SK-N-SH treated with all-trans-retinoic acid at 6 μM for 48 hours (cell line): ENCODE data around the gene SEMA4D.

Source experiments
- ATAC-seq: fragments of 200-7000 bp; cut with Tn5 transposase; 3 replicates; pipeline ENCODE4 v1.9.1; 2020; ENCODE audit warnings: mild to moderate bottlenecking, moderate library complexity
- ARNTL ChIP-seq: fragments of 450-650 bp; formaldehyde crosslinking; IDR thresholded peaks from 2 replicates; pipeline ENCODE4 v1.5.0; 2020; ENCODE audit warnings: low read depth, mild to moderate bottlenecking, moderate library complexity, borderline replicate concordance
- BACH2 ChIP-seq: fragments of 250-450 bp; sonication (Bioruptor Pico); IDR thresholded peaks from 2 replicates; pipeline ENCODE4 v1.9.0; 2021; ENCODE audit warnings: mild to moderate bottlenecking, borderline replicate concordance
- CSDC2 ChIP-seq: fragments of 250-450 bp; sonication (Bioruptor Pico); IDR thresholded peaks from 2 replicates; pipeline ENCODE4 v1.5.0; 2020; ENCODE audit warnings: mild to moderate bottlenecking, moderate library complexity
- ESRRG ChIP-seq: fragments of 250-450 bp; sonication (Bioruptor Pico); IDR thresholded peaks from 2 replicates; pipeline ENCODE4 v1.6.1; 2021; ENCODE audit warnings: mild to moderate bottlenecking
- GLIS3 ChIP-seq: fragments of 250-450 bp; sonication (Bioruptor Pico); IDR thresholded peaks from 2 replicates; pipeline ENCODE4 v1.5.0; 2020; ENCODE audit warnings: mild to moderate bottlenecking, moderate library complexity
- ISL1 ChIP-seq: fragments of 250-450 bp; sonication (Bioruptor Pico); IDR thresholded peaks from 2 replicates; pipeline ENCODE4 v2.1.2; 2022; ENCODE audit warnings: mild to moderate bottlenecking, moderate library complexity
- OSR1 ChIP-seq: fragments of 250-450 bp; sonication (Bioruptor Pico); IDR thresholded peaks from 2 replicates; pipeline ENCODE4 v1.8.0; 2022; ENCODE audit warnings: moderate library complexity, mild to moderate bottlenecking, inconsistent platforms
- RARB ChIP-seq: fragments of 250-450 bp; sonication (Bioruptor Pico); IDR thresholded peaks from 2 replicates; pipeline ENCODE4 v1.8.0; 2021; ENCODE audit warnings: mild to moderate bottlenecking, moderate library complexity
- SNAI2 ChIP-seq: fragments of 250-450 bp; sonication (Bioruptor Pico); IDR thresholded peaks from 2 replicates; pipeline ENCODE4 v1.5.0; 2020; ENCODE audit warnings: mild to moderate bottlenecking, moderate library complexity
- TCF4 ChIP-seq: fragments of 250-450 bp; sonication (Bioruptor Pico); IDR thresholded peaks from 2 replicates; pipeline ENCODE4 v1.8.0; 2021; ENCODE audit warnings: mild to moderate bottlenecking, moderate library complexity, borderline replicate concordance
- TOX ChIP-seq: fragments of 250-450 bp; sonication (Bioruptor Pico); IDR thresholded peaks from 2 replicates; pipeline ENCODE4 v1.8.0; 2021; ENCODE audit warnings: mild to moderate bottlenecking, moderate library complexity, borderline replicate concordance
- ZC3H10 ChIP-seq: fragments of 250-450 bp; sonication (Bioruptor Pico); IDR thresholded peaks from 2 replicates; pipeline ENCODE4 v1.5.1; 2021; ENCODE audit warnings: mild to moderate bottlenecking, moderate library complexity
- ZFP3 ChIP-seq: fragments of 250-450 bp; sonication (Bioruptor Pico); IDR thresholded peaks from 2 replicates; pipeline ENCODE4 v1.5.0; 2020; ENCODE audit warnings: mild to moderate bottlenecking, moderate library complexity
- ZFP30 ChIP-seq: fragments of 450-650 bp; formaldehyde crosslinking; IDR thresholded peaks from 2 replicates; pipeline ENCODE4 v1.5.0; 2022; ENCODE audit warnings: mild to moderate bottlenecking, moderate library complexity
- ZNF565 ChIP-seq: fragments of 450-650 bp; formaldehyde crosslinking; conservative IDR thresholded peaks from 2 replicates; pipeline ENCODE4 v1.5.0; 2020; ENCODE audit warnings: low read depth, mild to moderate bottlenecking, moderate library complexity
- ZNF70 ChIP-seq: fragments of 450-650 bp; formaldehyde crosslinking; IDR thresholded peaks from 2 replicates; pipeline ENCODE4 v1.5.0; 2020; ENCODE audit warnings: mild to moderate bottlenecking, moderate library complexity
- ZNF8 ChIP-seq: fragments of 450-650 bp; formaldehyde crosslinking; IDR thresholded peaks from 2 replicates; pipeline ENCODE4 v1.5.0; 2020; ENCODE audit warnings: mild to moderate bottlenecking, moderate library complexity
- TF ChIP-seq, protein P1 (sequence below): fragments of 250-450 bp; sonication (Bioruptor Pico); IDR thresholded peaks from 2 replicates; pipeline ENCODE4 v1.5.0; 2020; ENCODE audit warnings: mild to moderate bottlenecking, moderate library complexity
- TF ChIP-seq, protein P2 (sequence below): fragments of 250-450 bp; sonication (Bioruptor Pico); IDR thresholded peaks from 2 replicates; pipeline ENCODE4 v1.5.1; 2020; ENCODE audit warnings: low read depth, mild to moderate bottlenecking, moderate library complexity
- TF ChIP-seq, protein P3 (sequence below): fragments of 250-450 bp; sonication (Bioruptor Pico); IDR thresholded peaks from 2 replicates; pipeline ENCODE4 v1.8.0; 2020; ENCODE audit warnings: mild to moderate bottlenecking, moderate library complexity, borderline replicate concordance
- TF ChIP-seq, protein P4 (sequence below): fragments of 250-450 bp; sonication (Bioruptor Pico); IDR thresholded peaks from 2 replicates; pipeline ENCODE4 v1.8.0; 2021; ENCODE audit warnings: low read depth, mild to moderate bottlenecking, moderate library complexity, borderline replicate concordance
- TF ChIP-seq, protein P5 (sequence below): fragments of 250-450 bp; sonication (Bioruptor Pico); IDR thresholded peaks from 2 replicates; pipeline ENCODE4 v1.5.1; 2021; ENCODE audit warnings: mild to moderate bottlenecking, moderate library complexity

The SEMA4D gene

DNA sequence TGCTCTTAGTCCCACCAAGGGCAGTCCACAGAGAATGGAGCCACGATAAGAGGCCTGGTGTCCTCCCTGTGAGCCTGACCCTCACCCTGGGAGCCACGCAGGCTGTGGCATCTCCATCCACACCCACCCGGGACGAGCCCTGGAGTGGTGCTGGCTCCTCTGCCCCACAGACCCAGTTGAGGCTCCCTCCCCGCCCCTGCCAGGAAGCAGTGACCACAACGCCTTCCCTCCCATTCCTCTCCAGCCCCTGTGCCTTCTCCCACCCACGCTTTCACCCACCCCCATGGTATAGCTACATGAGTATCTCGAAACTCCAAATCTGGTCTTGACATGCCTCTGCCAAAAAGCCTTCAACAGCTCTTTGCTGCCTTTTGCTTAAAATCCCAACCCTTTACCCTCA, 57.9 kb downstream of the SEMA4D start:
- TF ChIP-seq ZNF8 (CRISPR knock-in tag), result no peak
- TF ChIP-seq RARB (CRISPR knock-in tag), result no peak
- no peak for TF ChIP-seq ZFP30 (CRISPR knock-in tag)
- TF ChIP-seq BACH2 (CRISPR knock-in tag), result no peak
- no peak for TF ChIP-seq ZC3H10
- TF ChIP-seq, protein P1, sequence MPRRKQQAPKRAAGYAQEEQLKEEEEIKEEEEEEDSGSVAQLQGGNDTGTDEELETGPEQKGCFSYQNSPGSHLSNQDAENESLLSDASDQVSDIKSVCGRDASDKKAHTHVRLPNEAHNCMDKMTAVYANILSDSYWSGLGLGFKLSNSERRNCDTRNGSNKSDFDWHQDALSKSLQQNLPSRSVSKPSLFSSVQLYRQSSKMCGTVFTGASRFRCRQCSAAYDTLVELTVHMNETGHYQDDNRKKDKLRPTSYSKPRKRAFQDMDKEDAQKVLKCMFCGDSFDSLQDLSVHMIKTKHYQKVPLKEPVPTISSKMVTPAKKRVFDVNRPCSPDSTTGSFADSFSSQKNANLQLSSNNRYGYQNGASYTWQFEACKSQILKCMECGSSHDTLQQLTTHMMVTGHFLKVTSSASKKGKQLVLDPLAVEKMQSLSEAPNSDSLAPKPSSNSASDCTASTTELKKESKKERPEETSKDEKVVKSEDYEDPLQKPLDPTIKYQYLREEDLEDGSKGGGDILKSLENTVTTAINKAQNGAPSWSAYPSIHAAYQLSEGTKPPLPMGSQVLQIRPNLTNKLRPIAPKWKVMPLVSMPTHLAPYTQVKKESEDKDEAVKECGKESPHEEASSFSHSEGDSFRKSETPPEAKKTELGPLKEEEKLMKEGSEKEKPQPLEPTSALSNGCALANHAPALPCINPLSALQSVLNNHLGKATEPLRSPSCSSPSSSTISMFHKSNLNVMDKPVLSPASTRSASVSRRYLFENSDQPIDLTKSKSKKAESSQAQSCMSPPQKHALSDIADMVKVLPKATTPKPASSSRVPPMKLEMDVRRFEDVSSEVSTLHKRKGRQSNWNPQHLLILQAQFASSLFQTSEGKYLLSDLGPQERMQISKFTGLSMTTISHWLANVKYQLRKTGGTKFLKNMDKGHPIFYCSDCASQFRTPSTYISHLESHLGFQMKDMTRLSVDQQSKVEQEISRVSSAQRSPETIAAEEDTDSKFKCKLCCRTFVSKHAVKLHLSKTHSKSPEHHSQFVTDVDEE (CRISPR knock-in tag), result no peak
- TF ChIP-seq CSDC2 (CRISPR knock-in tag), result no peak
- TF ChIP-seq ISL1 (CRISPR knock-in tag), result no peak
- TF ChIP-seq, protein P2, sequence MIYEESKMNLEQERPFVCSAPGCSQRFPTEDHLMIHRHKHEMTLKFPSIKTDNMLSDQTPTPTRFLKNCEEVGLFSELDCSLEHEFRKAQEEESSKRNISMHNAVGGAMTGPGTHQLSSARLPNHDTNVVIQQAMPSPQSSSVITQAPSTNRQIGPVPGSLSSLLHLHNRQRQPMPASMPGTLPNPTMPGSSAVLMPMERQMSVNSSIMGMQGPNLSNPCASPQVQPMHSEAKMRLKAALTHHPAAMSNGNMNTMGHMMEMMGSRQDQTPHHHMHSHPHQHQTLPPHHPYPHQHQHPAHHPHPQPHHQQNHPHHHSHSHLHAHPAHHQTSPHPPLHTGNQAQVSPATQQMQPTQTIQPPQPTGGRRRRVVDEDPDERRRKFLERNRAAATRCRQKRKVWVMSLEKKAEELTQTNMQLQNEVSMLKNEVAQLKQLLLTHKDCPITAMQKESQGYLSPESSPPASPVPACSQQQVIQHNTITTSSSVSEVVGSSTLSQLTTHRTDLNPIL, result no peak
- TF ChIP-seq TOX, result no peak
- TF ChIP-seq, protein P3, sequence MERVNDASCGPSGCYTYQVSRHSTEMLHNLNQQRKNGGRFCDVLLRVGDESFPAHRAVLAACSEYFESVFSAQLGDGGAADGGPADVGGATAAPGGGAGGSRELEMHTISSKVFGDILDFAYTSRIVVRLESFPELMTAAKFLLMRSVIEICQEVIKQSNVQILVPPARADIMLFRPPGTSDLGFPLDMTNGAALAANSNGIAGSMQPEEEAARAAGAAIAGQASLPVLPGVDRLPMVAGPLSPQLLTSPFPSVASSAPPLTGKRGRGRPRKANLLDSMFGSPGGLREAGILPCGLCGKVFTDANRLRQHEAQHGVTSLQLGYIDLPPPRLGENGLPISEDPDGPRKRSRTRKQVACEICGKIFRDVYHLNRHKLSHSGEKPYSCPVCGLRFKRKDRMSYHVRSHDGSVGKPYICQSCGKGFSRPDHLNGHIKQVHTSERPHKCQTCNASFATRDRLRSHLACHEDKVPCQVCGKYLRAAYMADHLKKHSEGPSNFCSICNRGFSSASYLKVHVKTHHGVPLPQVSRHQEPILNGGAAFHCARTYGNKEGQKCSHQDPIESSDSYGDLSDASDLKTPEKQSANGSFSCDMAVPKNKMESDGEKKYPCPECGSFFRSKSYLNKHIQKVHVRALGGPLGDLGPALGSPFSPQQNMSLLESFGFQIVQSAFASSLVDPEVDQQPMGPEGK (CRISPR knock-in tag), result no peak
- TF ChIP-seq ZNF565 (CRISPR knock-in tag), result no peak
- TF ChIP-seq, protein P4, sequence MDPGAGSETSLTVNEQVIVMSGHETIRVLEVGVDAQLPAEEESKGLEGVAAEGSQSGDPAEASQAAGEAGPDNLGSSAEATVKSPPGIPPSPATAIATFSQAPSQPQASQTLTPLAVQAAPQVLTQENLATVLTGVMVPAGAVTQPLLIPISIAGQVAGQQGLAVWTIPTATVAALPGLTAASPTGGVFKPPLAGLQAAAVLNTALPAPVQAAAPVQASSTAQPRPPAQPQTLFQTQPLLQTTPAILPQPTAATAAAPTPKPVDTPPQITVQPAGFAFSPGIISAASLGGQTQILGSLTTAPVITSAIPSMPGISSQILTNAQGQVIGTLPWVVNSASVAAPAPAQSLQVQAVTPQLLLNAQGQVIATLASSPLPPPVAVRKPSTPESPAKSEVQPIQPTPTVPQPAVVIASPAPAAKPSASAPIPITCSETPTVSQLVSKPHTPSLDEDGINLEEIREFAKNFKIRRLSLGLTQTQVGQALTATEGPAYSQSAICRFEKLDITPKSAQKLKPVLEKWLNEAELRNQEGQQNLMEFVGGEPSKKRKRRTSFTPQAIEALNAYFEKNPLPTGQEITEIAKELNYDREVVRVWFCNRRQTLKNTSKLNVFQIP (CRISPR knock-in tag), result no peak
- TF ChIP-seq SNAI2 (CRISPR knock-in tag), result no peak
- no peak for TF ChIP-seq ARNTL (CRISPR knock-in tag)
- no peak for TF ChIP-seq ZNF70 (CRISPR knock-in tag)
- no peak for TF ChIP-seq GLIS3
- no peak for ATAC-seq

DNA sequence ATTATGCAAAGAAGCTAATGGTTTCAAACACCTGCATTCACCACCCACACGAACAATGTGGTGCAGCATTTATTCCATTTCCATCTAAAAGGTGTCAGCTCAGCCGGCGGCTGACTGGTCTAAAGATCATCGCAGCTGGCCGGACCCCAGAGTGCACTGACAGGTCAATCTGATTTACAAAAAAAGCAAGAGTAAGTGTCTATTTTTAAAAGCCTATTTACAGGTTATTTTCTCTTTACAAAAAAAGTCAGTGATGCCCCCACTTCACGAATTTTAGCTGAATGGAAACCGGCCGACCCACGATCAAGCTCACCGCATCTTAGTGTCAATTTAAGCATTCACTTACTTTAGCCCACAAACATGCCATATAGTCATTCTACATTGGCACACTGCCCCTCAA, 58.3 kb downstream of the SEMA4D start:
- no peak for ATAC-seq
- TF ChIP-seq, protein P4 (CRISPR knock-in tag), result no peak
- TF ChIP-seq ZFP3, result no peak
- TF ChIP-seq ESRRG (CRISPR knock-in tag), result no peak
- TF ChIP-seq, protein P5, sequence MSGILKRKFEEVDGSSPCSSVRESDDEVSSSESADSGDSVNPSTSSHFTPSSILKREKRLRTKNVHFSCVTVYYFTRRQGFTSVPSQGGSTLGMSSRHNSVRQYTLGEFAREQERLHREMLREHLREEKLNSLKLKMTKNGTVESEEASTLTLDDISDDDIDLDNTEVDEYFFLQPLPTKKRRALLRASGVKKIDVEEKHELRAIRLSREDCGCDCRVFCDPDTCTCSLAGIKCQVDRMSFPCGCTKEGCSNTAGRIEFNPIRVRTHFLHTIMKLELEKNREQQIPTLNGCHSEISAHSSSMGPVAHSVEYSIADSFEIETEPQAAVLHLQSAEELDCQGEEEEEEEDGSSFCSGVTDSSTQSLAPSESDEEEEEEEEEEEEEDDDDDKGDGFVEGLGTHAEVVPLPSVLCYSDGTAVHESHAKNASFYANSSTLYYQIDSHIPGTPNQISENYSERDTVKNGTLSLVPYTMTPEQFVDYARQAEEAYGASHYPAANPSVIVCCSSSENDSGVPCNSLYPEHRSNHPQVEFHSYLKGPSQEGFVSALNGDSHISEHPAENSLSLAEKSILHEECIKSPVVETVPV (CRISPR knock-in tag), result no peak
- TF ChIP-seq ARNTL (CRISPR knock-in tag), result no peak
- no peak for TF ChIP-seq CSDC2 (CRISPR knock-in tag)
- no peak for TF ChIP-seq TCF4 (CRISPR knock-in tag)
- TF ChIP-seq GLIS3, result no peak
- TF ChIP-seq ZNF8 (CRISPR knock-in tag), result no peak
- TF ChIP-seq BACH2 (CRISPR knock-in tag), result no peak
- no peak for TF ChIP-seq OSR1 (CRISPR knock-in tag)
- TF ChIP-seq ZNF70 (CRISPR knock-in tag), result no peak
